HCT116 (cell line): ENCODE data around the gene CDK19. TPM values are rescaled to one million over a fixed set of nuclear protein-coding genes. Genes with fewer than 3 reads are reported as not detected.

Experiments
- total RNA-seq: library from RNA; stranded (reverse); gene quantifications from one replicate; pipeline ENCODE4 v1.2.1, GENCODE V29; 2021; ENCODE audit not compliant: unreplicated experiment

CDK19 gene
- total RNA-seq, 1 experiment from 2014 or later: 20.0 TPM

Other genes starting within 250 kb of the CDK19 start
- gene AMD1, start 59.3 kb upstream of the CDK19 start, total RNA-seq: 71.4 TPM
- 32.0 TPM for gene GTF3C6, start 143.2 kb upstream of the CDK19 start, total RNA-seq
- 55.9 TPM for gene RPF2, start 166.6 kb upstream of the CDK19 start, total RNA-seq